Keratinocyte (primary cell): ENCODE data around the gene KRTAP5-2. TPM values are rescaled to one million over a fixed set of nuclear protein-coding genes. Genes with fewer than 3 reads are reported as not detected.

Experiments
- DNase-seq: peaks from one replicate; pipeline ENCODE4 v3.0.0-alpha.2; 2011; ENCODE audit warnings: low read depth, missing footprints, low spot score
- FAIRE-seq: peaks from 2 replicates; lab custom pipeline; 2011; peaks lifted over from hg19 to GRCh38; lab: Jason Lieb, UNC
- H2AFZ ChIP-seq: 2 replicates; pipeline ENCODE4 v1.6.0; 2012; ENCODE audit warnings: low read length, control low read depth, inconsistent platforms; ENCODE audit not compliant: control insufficient read depth
- H3K27ac ChIP-seq: 2 replicates; pipeline ENCODE4 v1.5.1; 2011; ENCODE audit warnings: low read length; ENCODE audit not compliant: control insufficient read depth, insufficient read depth
- H3K27me3 ChIP-seq: 3 replicates; pipeline ENCODE4 v1.6.0; 2011; ENCODE audit warnings: low read length; ENCODE audit not compliant: control insufficient read depth, insufficient read depth; ENCODE audit errors: extremely low read depth
- H3K36me3 ChIP-seq, 2 experiments: 2 replicates in 1 of 2; 3 replicates in 1 of 2; pipeline ENCODE4 v1.5.1; 2011; ENCODE audit warnings: low read length in 2 of 2, mild to moderate bottlenecking in 1 of 2; ENCODE audit not compliant: control insufficient read depth in 2 of 2, insufficient read depth in 2 of 2; ENCODE audit errors: extremely low read depth in 1 of 2
- H3K4me1 ChIP-seq: 3 replicates; pipeline ENCODE4 v1.5.1; 2011; ENCODE audit warnings: low read length; ENCODE audit not compliant: control insufficient read depth, insufficient read depth; ENCODE audit errors: extremely low read depth
- H3K4me2 ChIP-seq: 3 replicates; pipeline ENCODE4 v1.6.0; 2011; ENCODE audit warnings: low read depth, low read length; ENCODE audit not compliant: control insufficient read depth, insufficient read depth; ENCODE audit errors: extremely low read depth
- H3K4me3 ChIP-seq, 3 experiments: fragments of 200-600 bp in 1 of 3; sonication (generic) in 1 of 3; 2 replicates in 2 of 3; 3 replicates in 1 of 3; pipeline ENCODE4 v1.5.1; 2011 to 2016; ENCODE audit warnings: low read length in 3 of 3, mild to moderate bottlenecking in 3 of 3, control low read depth in 2 of 3, inconsistent platforms in 1 of 3, low read depth in 1 of 3, mixed read lengths in 1 of 3, mixed run types in 1 of 3, moderate library complexity in 1 of 3; ENCODE audit not compliant: control insufficient read depth in 2 of 3, insufficient read depth in 2 of 3; ENCODE audit errors: extremely low read depth in 1 of 3
- H3K79me2 ChIP-seq: 2 replicates; pipeline ENCODE4 v1.6.0; 2012; ENCODE audit warnings: low read length; ENCODE audit not compliant: control insufficient read depth, insufficient read depth
- H3K9ac ChIP-seq: 3 replicates; pipeline ENCODE4 v1.6.0; 2011; ENCODE audit warnings: low read length; ENCODE audit not compliant: control insufficient read depth, insufficient read depth; ENCODE audit errors: extremely low read depth
- H3K9me1 ChIP-seq: 3 replicates; pipeline ENCODE4 v1.6.0; 2011; ENCODE audit warnings: low read length; ENCODE audit not compliant: control insufficient read depth, insufficient read depth; ENCODE audit errors: extremely low read depth
- H3K9me3 ChIP-seq: 2 replicates; pipeline ENCODE4 v1.5.1; 2012; ENCODE audit warnings: low read depth, low read length; ENCODE audit not compliant: control insufficient read depth
- H4K20me1 ChIP-seq: 3 replicates; pipeline ENCODE4 v1.6.0; 2011; ENCODE audit warnings: low read length; ENCODE audit not compliant: control insufficient read depth, insufficient read depth; ENCODE audit errors: extremely low read depth
- EZH2 ChIP-seq: IDR thresholded peaks from one replicate; pipeline ENCODE4 v1.6.1; 2012; ENCODE audit warnings: inconsistent platforms, mild to moderate bottlenecking, low read length, moderate library complexity
- dilution Hi-C: fragments of 300-500 bp; cut with MboI; formaldehyde crosslinking; loops from one replicate; pipeline ENCODE4 v1.7.0; 2020; ENCODE audit warnings: low sequenced_read_pairs; ENCODE audit not compliant: extremely low pct_ligation_motif_present
- polyA plus RNA-seq, 5 experiments: library from polyadenylated mRNA; depleted of rRNA in 3 of 5; stranded (reverse) in 3 of 5; stranded (forward) in 1 of 5; unstranded in 1 of 5; fragments of >200 nt; gene quantifications; 1 replicate in 1 of 5; 2 replicates in 3 of 5; 3 replicates in 1 of 5; pipeline versions ENCODE4 v1.2.1 to v1.2.3, GENCODE V29; 2011 to 2012; ENCODE audit warnings: missing spikeins in 2 of 5, low read depth in 1 of 5, low replicate concordance in 1 of 5
- TF ChIP-seq, protein P1 (sequence below), 3 experiments: IDR thresholded peaks in 1 of 3; conservative IDR thresholded peaks in 1 of 3; optimal IDR thresholded peaks in 1 of 3; 2 replicates in 2 of 3; 3 replicates in 1 of 3; pipeline versions ENCODE3 to v1.5.1; 2011; ENCODE audit warnings: low read length in 3 of 3, mild to moderate bottlenecking in 3 of 3, moderate library complexity in 2 of 3, control low read depth in 1 of 3, inconsistent platforms in 1 of 3; ENCODE audit not compliant: insufficient read depth in 2 of 3; ENCODE audit errors: extremely low read depth in 1 of 3

Gene KRTAP5-2
- polyA plus RNA-seq, 1 donor (not counting 4 experiments of a cell fraction or from before 2014, with no cell fraction given): not detected

DNA sequence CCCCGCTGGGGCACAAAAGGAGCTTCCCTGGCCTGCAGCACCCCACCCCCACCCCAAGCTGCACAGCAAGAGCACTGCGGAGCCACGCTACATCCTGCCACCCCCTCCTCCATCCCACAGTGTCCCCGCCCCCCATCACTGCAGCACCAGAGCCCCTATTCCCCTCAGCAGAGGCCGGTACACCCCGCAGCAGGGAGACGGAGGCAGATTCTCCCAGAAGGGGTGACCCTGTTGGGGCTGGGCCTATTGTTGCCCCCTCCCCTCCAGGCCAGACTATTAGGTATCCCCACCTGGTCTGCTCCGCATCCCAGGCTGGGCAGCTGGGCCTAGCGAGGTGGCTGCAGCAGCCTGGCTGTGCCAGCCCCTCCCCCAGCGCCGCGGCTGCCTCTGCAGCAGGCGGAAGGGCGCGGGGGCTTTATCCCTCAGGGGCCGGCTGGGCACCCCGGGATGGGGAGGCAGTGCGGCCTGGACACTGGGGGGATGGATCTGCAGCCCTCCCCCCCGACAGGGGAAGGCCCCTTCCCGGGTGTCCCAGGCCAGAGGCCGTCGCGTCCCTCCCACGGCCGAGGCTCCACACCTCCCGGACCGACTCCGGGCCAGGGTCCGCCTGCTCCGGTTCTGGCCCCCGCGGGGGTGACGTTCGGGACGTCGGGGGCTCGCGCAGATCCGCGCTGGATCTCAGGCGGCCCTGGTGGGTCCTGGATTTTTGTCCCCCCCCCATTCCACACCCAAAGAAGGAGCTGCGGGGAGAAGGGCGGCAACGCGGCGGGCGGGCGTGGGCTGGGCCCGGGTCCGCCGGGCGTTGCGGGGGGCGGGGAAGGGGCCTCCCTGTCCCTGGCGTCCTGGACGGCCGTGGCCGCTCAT, 27.0 kb downstream of the KRTAP5-2 start:
- Histone ChIP-seq H4K20me1 (peaks cover 2% of the 10 kb centered on the region), H3K9me1 (no peaks in the 10 kb centered on the region), H3K4me2 (peak overlapping the region; percentile 37), H3K9ac (peak overlapping the region; percentile 52), H3K9me3 (no peaks in the 10 kb centered on the region), H3K4me1 (no peaks in the 10 kb centered on the region), H3K4me3 (peak overlapping the region in 2 of 3 experiments; percentile 32 to 56), H3K27ac (no peak overlapping the region), H3K79me2 (no peaks in the 10 kb centered on the region), H3K27me3 (peaks cover 37% of the 10 kb centered on the region), H3K36me3 (no peaks in the 10 kb centered on the region), H2AFZ (no peak overlapping the region)
- dilution Hi-C loops: no loop called here
- peak; percentile 55 for TF ChIP-seq EZH2
- TF ChIP-seq, protein P1, sequence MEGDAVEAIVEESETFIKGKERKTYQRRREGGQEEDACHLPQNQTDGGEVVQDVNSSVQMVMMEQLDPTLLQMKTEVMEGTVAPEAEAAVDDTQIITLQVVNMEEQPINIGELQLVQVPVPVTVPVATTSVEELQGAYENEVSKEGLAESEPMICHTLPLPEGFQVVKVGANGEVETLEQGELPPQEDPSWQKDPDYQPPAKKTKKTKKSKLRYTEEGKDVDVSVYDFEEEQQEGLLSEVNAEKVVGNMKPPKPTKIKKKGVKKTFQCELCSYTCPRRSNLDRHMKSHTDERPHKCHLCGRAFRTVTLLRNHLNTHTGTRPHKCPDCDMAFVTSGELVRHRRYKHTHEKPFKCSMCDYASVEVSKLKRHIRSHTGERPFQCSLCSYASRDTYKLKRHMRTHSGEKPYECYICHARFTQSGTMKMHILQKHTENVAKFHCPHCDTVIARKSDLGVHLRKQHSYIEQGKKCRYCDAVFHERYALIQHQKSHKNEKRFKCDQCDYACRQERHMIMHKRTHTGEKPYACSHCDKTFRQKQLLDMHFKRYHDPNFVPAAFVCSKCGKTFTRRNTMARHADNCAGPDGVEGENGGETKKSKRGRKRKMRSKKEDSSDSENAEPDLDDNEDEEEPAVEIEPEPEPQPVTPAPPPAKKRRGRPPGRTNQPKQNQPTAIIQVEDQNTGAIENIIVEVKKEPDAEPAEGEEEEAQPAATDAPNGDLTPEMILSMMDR (optimal IDR thresholded peaks at IDR 0.05 in 1 of 3, IDR thresholded peaks at IDR 0.05 in 1 of 3, conservative IDR thresholded peaks at IDR 0.05 in 1 of 3; ENCODE audit: extremely low read depth in 1 of 3, insufficient read depth in 2 of 3, low read length in 3 of 3): no peak
- FAIRE-seq (no peak), DNase-seq (no peak)

DNA sequence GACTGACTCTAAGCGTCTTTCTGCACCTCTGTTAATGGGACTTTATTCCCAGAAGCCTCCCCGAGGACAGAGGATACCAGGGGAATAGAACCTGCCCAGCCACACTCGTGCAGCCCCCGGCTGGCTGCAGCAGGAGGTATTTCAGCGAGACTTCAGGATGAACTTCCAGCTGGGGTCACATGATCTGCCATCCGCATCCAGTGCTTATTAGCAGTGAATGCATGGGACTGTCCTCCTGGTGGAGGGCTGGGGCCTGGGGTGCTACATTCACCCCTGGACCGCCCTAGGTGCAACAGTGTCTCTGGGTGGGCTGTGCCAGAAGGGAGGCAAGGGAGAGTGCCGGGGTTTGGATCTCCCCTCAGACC, 27.6 kb downstream of the KRTAP5-2 start:
- TF ChIP-seq, protein P1 (optimal IDR thresholded peaks at IDR 0.05 in 1 of 3, IDR thresholded peaks at IDR 0.05 in 1 of 3, conservative IDR thresholded peaks at IDR 0.05 in 1 of 3; ENCODE audit: extremely low read depth in 1 of 3, insufficient read depth in 2 of 3, low read length in 3 of 3): no peak
- no peak for TF ChIP-seq EZH2
- DNase-seq (no peak), FAIRE-seq (no peak)
- H3K9me1 ChIP-seq: no peaks in the 10 kb centered on the region
- H3K4me3 ChIP-seq: no peak overlapping the region
- H4K20me1 ChIP-seq: peaks cover 2% of the 10 kb centered on the region
- H3K36me3 ChIP-seq: no peaks in the 10 kb centered on the region
- no peak overlapping the region for H3K27ac ChIP-seq
- no peaks in the 10 kb centered on the region for H3K79me2 ChIP-seq
- H3K4me1 ChIP-seq: no peaks in the 10 kb centered on the region
- H2AFZ ChIP-seq: no peak overlapping the region
- H3K9me3 ChIP-seq: no peaks in the 10 kb centered on the region
- dilution Hi-C loops: no loop called here
- H3K9ac ChIP-seq: no peak overlapping the region
- no peak overlapping the region for H3K4me2 ChIP-seq
- peaks cover 37% of the 10 kb centered on the region for H3K27me3 ChIP-seq
